Adrenal gland (tissue), 5 donors: ENCODE measurements around the gene PIPOX.

Experiments
- CTCF ChIP-seq, 6 experiments: fragments of 450-650 bp in 4 of 6; fragments of 200-600 bp in 2 of 6; sonication (generic) in 1 of 6; IDR thresholded peaks; 1 replicate in 5 of 6; 2 replicates in 1 of 6; pipeline versions ENCODE4 v1.5.1 to v1.8.0; 2016 to 2021; ENCODE audit warnings: antibody characterized with exemption in 6 of 6, mild to moderate bottlenecking in 2 of 6, moderate library complexity in 1 of 6
- POLR2A ChIP-seq, 2 donors: fragments of 450-650 bp; IDR thresholded peaks; one replicate each; pipeline ENCODE4 v1.6.1; 2017; ENCODE audit warnings: antibody characterized with exemption in 2 of 2, mild to moderate bottlenecking in 2 of 2, moderate library complexity in 1 of 2
- donor health status: DM: no; HTN: no; CAD: no.

- TF ChIP-seq CTCF (IDR thresholded peaks at IDR 0.05) (no peak), POLR2A (IDR thresholded peaks at IDR 0.05) (no peak)
Observed at GRCh38 chr17:29089601-29090044, 46.7 kb downstream of the PIPOX start.
